ENCODE measurements around the gene DLEU7.

Gene DLEU7

DNA sequence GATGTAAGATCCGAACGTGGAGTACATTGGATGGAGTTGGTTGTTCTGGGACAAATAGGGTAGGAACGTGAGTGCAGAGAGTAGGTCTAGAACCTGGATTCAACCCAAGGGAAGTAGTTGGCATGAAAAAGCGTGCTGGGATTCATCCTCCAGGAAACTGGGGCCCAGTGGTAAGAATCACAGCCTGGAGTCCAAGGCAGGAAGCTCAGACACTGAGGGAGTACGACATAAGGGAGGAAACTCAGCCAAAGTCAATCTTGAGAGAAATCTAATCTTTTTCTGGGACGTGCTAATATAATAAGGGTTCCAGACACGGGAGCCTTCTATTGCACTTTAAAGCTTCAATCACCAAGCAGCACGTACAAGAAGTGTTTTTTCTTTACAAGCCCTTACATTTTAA is 46.4 kb downstream of the DLEU7 start:
- no peak for ATAC-seq

DNA sequence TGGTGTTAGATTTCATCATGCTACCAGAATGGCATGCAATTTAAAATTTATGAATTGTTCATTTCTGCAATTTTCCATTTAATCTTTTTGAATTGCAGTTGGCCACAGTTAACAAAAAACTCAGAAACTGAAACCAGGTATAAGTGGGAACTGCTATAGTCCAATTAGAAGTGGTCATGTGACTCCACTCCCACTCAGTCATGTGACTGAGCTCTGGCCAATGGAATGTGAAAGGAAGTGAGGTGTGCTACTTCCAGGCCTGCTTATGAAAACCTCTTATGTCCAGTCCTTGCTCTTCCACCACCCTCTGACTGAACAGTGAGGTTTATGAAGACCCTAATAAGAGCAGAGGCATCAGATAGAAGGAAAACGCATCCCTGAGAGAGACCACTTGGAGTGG is 47.0 kb downstream of the DLEU7 start:
- no peak for TF ChIP-seq ZNF565 (CRISPR knock-in tag; conservative IDR thresholded peaks at IDR 0.05; ENCODE audit: low read depth)
- no peak for TF ChIP-seq RARB (CRISPR knock-in tag; IDR thresholded peaks at IDR 0.05)
- TF ChIP-seq ARNTL (CRISPR knock-in tag; IDR thresholded peaks at IDR 0.05; ENCODE audit: borderline replicate concordance, low read depth) = no peak
- TF ChIP-seq, protein P1, sequence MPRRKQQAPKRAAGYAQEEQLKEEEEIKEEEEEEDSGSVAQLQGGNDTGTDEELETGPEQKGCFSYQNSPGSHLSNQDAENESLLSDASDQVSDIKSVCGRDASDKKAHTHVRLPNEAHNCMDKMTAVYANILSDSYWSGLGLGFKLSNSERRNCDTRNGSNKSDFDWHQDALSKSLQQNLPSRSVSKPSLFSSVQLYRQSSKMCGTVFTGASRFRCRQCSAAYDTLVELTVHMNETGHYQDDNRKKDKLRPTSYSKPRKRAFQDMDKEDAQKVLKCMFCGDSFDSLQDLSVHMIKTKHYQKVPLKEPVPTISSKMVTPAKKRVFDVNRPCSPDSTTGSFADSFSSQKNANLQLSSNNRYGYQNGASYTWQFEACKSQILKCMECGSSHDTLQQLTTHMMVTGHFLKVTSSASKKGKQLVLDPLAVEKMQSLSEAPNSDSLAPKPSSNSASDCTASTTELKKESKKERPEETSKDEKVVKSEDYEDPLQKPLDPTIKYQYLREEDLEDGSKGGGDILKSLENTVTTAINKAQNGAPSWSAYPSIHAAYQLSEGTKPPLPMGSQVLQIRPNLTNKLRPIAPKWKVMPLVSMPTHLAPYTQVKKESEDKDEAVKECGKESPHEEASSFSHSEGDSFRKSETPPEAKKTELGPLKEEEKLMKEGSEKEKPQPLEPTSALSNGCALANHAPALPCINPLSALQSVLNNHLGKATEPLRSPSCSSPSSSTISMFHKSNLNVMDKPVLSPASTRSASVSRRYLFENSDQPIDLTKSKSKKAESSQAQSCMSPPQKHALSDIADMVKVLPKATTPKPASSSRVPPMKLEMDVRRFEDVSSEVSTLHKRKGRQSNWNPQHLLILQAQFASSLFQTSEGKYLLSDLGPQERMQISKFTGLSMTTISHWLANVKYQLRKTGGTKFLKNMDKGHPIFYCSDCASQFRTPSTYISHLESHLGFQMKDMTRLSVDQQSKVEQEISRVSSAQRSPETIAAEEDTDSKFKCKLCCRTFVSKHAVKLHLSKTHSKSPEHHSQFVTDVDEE (CRISPR knock-in tag; IDR thresholded peaks at IDR 0.05) = no peak
- no peak for TF ChIP-seq TOX (CRISPR knock-in tag; IDR thresholded peaks at IDR 0.05; ENCODE audit: borderline replicate concordance)
- TF ChIP-seq, protein P2, sequence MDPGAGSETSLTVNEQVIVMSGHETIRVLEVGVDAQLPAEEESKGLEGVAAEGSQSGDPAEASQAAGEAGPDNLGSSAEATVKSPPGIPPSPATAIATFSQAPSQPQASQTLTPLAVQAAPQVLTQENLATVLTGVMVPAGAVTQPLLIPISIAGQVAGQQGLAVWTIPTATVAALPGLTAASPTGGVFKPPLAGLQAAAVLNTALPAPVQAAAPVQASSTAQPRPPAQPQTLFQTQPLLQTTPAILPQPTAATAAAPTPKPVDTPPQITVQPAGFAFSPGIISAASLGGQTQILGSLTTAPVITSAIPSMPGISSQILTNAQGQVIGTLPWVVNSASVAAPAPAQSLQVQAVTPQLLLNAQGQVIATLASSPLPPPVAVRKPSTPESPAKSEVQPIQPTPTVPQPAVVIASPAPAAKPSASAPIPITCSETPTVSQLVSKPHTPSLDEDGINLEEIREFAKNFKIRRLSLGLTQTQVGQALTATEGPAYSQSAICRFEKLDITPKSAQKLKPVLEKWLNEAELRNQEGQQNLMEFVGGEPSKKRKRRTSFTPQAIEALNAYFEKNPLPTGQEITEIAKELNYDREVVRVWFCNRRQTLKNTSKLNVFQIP (CRISPR knock-in tag; IDR thresholded peaks at IDR 0.05; ENCODE audit: borderline replicate concordance, low read depth) = no peak
- no peak for ATAC-seq

More for the DNA sequence above, 46.4 kb downstream of the DLEU7 start:
- TF ChIP-seq TCF4 (CRISPR knock-in tag; IDR thresholded peaks at IDR 0.05; ENCODE audit: borderline replicate concordance) (no peak), TOX (CRISPR knock-in tag; IDR thresholded peaks at IDR 0.05; ENCODE audit: borderline replicate concordance) (no peak), CSDC2 (CRISPR knock-in tag; IDR thresholded peaks at IDR 0.05) (no peak)
- TF ChIP-seq, protein P1 (CRISPR knock-in tag; IDR thresholded peaks at IDR 0.05) = no peak
- TF ChIP-seq, protein P3, sequence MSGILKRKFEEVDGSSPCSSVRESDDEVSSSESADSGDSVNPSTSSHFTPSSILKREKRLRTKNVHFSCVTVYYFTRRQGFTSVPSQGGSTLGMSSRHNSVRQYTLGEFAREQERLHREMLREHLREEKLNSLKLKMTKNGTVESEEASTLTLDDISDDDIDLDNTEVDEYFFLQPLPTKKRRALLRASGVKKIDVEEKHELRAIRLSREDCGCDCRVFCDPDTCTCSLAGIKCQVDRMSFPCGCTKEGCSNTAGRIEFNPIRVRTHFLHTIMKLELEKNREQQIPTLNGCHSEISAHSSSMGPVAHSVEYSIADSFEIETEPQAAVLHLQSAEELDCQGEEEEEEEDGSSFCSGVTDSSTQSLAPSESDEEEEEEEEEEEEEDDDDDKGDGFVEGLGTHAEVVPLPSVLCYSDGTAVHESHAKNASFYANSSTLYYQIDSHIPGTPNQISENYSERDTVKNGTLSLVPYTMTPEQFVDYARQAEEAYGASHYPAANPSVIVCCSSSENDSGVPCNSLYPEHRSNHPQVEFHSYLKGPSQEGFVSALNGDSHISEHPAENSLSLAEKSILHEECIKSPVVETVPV (CRISPR knock-in tag; IDR thresholded peaks at IDR 0.05) = no peak

DNA sequence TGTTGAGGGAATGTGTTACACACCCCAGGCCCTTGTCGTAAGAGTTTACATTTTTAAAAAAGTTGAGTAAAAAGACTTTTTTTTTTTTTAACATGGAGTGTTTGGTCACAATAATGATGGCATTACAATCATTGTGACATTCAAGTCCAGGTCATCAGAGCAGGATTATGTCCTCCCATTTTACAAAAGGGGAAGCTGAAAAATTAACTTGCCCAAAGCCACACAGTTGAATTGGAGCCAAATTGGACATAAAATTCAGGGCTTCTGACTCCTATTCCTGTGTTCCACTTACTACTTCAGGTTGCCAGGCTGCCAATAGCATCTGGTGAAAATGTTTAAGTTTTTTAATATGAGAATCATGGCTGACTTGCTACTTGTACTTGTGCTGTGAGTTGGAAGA is 49.3 kb downstream of the DLEU7 start:
- no peak for ATAC-seq
- TF ChIP-seq ZC3H10 (CRISPR knock-in tag; IDR thresholded peaks at IDR 0.05) (no peak), ZFP30 (CRISPR knock-in tag; IDR thresholded peaks at IDR 0.05) (no peak), ZFP3 (CRISPR knock-in tag; IDR thresholded peaks at IDR 0.05) (no peak), ISL1 (CRISPR knock-in tag; IDR thresholded peaks at IDR 0.05) (no peak), CSDC2 (CRISPR knock-in tag; IDR thresholded peaks at IDR 0.05) (no peak), TCF4 (CRISPR knock-in tag; IDR thresholded peaks at IDR 0.05; ENCODE audit: borderline replicate concordance) (no peak), ARNTL (CRISPR knock-in tag; IDR thresholded peaks at IDR 0.05; ENCODE audit: borderline replicate concordance, low read depth) (no peak), ZNF70 (CRISPR knock-in tag; IDR thresholded peaks at IDR 0.05) (no peak), GLIS3 (CRISPR knock-in tag; IDR thresholded peaks at IDR 0.05) (no peak), PPARA (CRISPR knock-in tag; IDR thresholded peaks at IDR 0.05; ENCODE audit: borderline replicate concordance) (no peak)
- TF ChIP-seq, protein P4, sequence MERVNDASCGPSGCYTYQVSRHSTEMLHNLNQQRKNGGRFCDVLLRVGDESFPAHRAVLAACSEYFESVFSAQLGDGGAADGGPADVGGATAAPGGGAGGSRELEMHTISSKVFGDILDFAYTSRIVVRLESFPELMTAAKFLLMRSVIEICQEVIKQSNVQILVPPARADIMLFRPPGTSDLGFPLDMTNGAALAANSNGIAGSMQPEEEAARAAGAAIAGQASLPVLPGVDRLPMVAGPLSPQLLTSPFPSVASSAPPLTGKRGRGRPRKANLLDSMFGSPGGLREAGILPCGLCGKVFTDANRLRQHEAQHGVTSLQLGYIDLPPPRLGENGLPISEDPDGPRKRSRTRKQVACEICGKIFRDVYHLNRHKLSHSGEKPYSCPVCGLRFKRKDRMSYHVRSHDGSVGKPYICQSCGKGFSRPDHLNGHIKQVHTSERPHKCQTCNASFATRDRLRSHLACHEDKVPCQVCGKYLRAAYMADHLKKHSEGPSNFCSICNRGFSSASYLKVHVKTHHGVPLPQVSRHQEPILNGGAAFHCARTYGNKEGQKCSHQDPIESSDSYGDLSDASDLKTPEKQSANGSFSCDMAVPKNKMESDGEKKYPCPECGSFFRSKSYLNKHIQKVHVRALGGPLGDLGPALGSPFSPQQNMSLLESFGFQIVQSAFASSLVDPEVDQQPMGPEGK (CRISPR knock-in tag; IDR thresholded peaks at IDR 0.05; ENCODE audit: borderline replicate concordance) = no peak
- TF ChIP-seq, protein P3 (CRISPR knock-in tag; IDR thresholded peaks at IDR 0.05) = no peak
- TF ChIP-seq, protein P1 (CRISPR knock-in tag; IDR thresholded peaks at IDR 0.05) = no peak

Measured in SK-N-SH treated with all-trans-retinoic acid at 6 μM for 48 hours (cell line).